NCI-H146 (cell line): ENCODE data around the gene WNT5B.
"Not testable (repeated sequence)": the region's sequence is repeated elsewhere in the genome, so short reads cannot be mapped to it uniquely, and the experiment has no call there.

ENCODE experiments used
- DNase-seq: peaks from one replicate; lab custom pipeline; 2025; lab: John Stamatoyannopoulos, UW

The WNT5B gene

GRCh38 chr12:1691123-1692007 is 62.3 kb downstream of the WNT5B start:
- peak; percentile 82 for DNase-seq

- DNase-seq = no peak
Observed at GRCh38 chr12:1692226-1692625, 63.2 kb downstream of the WNT5B start.

- DNase-seq = no peak
Observed at GRCh38 chr12:1692895-1693610, 64.0 kb downstream of the WNT5B start.

GRCh38 chr12:1695097-1695496 is 66.1 kb downstream of the WNT5B start:
- not testable (repeated sequence) for DNase-seq

GRCh38 chr12:1695886-1696670 is 67.0 kb downstream of the WNT5B start:
- DNase-seq = no peak

- DNase-seq = no peak
Observed at GRCh38 chr12:1696800-1697199, 67.8 kb downstream of the WNT5B start.
